K562 (cell line): ENCODE results near the gene MAD1L1. TPM values are rescaled to one million over a fixed set of nuclear protein-coding genes. Genes with fewer than 3 reads are reported as not detected.

ENCODE experiments used
- ATAC-seq: fragments of 200-7000 bp; cut with Tn5 transposase; 3 replicates; pipeline ENCODE4 v1.9.1; 2020; ENCODE audit warnings: moderate library complexity
- BruUV-seq: library from RNA; stranded (reverse); fragments of 400-500 nt; replicated peaks from 2 replicates; lab custom pipeline; 2021; lab: Mats Ljungman, UMichigan
- CTCF ChIA-PET: fragments of 300-600 bp; formaldehyde crosslinking; extraction: SDS; loops from one replicate; lab custom pipeline; 2021; ENCODE audit warnings: low intra/inter-chr PET ratio; lab: Yijun Ruan, JAX
- POLR2A ChIA-PET: fragments of 300-600, 350-650 bp; sonication (Branson Sonifier 250); formaldehyde crosslinking; extraction: SDS; loops from one replicate; lab custom pipeline; 2021; ENCODE audit warnings: antibody characterized with exemption, inconsistent platforms; lab: Yijun Ruan, JAX
- DNase-seq, 4 experiments: peaks; one replicate each; pipeline versions ENCODE4 v3.0.0 to v3.0.0-alpha.2; 2011 to 2018; ENCODE audit warnings: low spot score in 3 of 4, mixed read lengths in 3 of 4; ENCODE audit errors: extremely low read depth in 1 of 4
- FAIRE-seq: peaks from 2 replicates; lab custom pipeline; 2011; peaks lifted over from hg19 to GRCh38; lab: Jason Lieb, UNC
- H2AFZ ChIP-seq: 2 replicates; pipeline ENCODE4 v1.6.0; 2011; ENCODE audit warnings: low read depth, low read length, control low read depth, inconsistent platforms
- H3K27ac ChIP-seq: fragments of 200-600 bp; 3 replicates; pipeline ENCODE4 v1.8.0; 2011; ENCODE audit warnings: low read depth, mild to moderate bottlenecking, control low read depth, inconsistent platforms, low read length, moderate library complexity, mixed read lengths; ENCODE audit errors: extremely low read depth
- H3K27me3 ChIP-seq, 2 experiments: fragments of 300-600 bp in 1 of 2; 2 replicates in 1 of 2; 3 replicates in 1 of 2; pipeline versions ENCODE4 v1.6.0 to v1.8.0; 2011; ENCODE audit warnings: inconsistent platforms in 2 of 2, low read length in 2 of 2, mild to moderate bottlenecking in 1 of 2, mixed read lengths in 1 of 2, moderate library complexity in 1 of 2; ENCODE audit not compliant: control insufficient read depth in 2 of 2, insufficient read depth in 2 of 2
- H3K36me3 ChIP-seq: fragments of 300-600 bp; 3 replicates; pipeline ENCODE4 v1.8.0; 2011; ENCODE audit warnings: mild to moderate bottlenecking, low read length, inconsistent platforms; ENCODE audit not compliant: control insufficient read depth, insufficient read depth
- H3K4me1 ChIP-seq, 2 experiments: fragments of 200-600 bp in 1 of 2; replicated peaks in 1 of 2; 2 replicates in 1 of 2; 3 replicates in 1 of 2; pipeline versions ENCODE4 v1.5.1 to v1.8.0; 2011; ENCODE audit warnings: inconsistent platforms in 2 of 2, low read length in 2 of 2, mild to moderate bottlenecking in 1 of 2, mixed read lengths in 1 of 2, moderate library complexity in 1 of 2; ENCODE audit not compliant: control insufficient read depth in 2 of 2, insufficient read depth in 2 of 2
- H3K4me2 ChIP-seq: 2 replicates; pipeline ENCODE4 v1.6.1; 2011; ENCODE audit warnings: low read length, control low read depth, inconsistent platforms, mixed read lengths; ENCODE audit not compliant: insufficient read depth
- H3K4me3 ChIP-seq: fragments of 200-600 bp; sonication (generic), shearing (Covaris generic); 2 replicates; pipeline ENCODE4 v1.5.1; 2016; ENCODE audit warnings: control low read depth, inconsistent platforms
- H3K79me2 ChIP-seq: fragments of 200-600 bp; 3 replicates; pipeline ENCODE4 v1.8.0; 2011; ENCODE audit warnings: low read length, inconsistent platforms; ENCODE audit not compliant: control insufficient read depth, insufficient read depth
- H3K9ac ChIP-seq, 2 experiments: 2 replicates each; pipeline versions ENCODE4 v1.6.0 to v1.6.1; 2011; ENCODE audit warnings: low read depth in 2 of 2, low read length in 2 of 2, control low read depth in 1 of 2, inconsistent platforms in 1 of 2, mild to moderate bottlenecking in 1 of 2, mixed read lengths in 1 of 2; ENCODE audit not compliant: insufficient read depth in 1 of 2
- H3K9me1 ChIP-seq: one replicate; pipeline ENCODE4 v1.6.0; 2011; ENCODE audit warnings: inconsistent platforms, mild to moderate bottlenecking, low read length, moderate library complexity; ENCODE audit not compliant: control insufficient read depth, insufficient read depth
- H3K9me3 ChIP-seq: replicated peaks from 2 replicates; pipeline ENCODE4 v1.5.1; 2011; ENCODE audit warnings: low read depth, low read length, inconsistent platforms; ENCODE audit not compliant: control insufficient read depth, insufficient read depth
- H4K20me1 ChIP-seq: replicated peaks from 2 replicates; pipeline ENCODE4 v1.6.1; 2011; ENCODE audit warnings: low read length, inconsistent platforms, mixed read lengths; ENCODE audit not compliant: control insufficient read depth, insufficient read depth
- HSF4 ChIP-seq: fragments of 250-450 bp; sonication (Bioruptor Pico); IDR thresholded peaks from 2 replicates; pipeline ENCODE4 v2.1.2; 2022; ENCODE audit warnings: mild to moderate bottlenecking, moderate library complexity, borderline replicate concordance
- KAT8 ChIP-seq: fragments of 450-650 bp; IDR thresholded peaks from 2 replicates; pipeline ENCODE4 v1.6.1; 2016; ENCODE audit warnings: low read depth, mild to moderate bottlenecking
- MXI1 ChIP-seq: IDR thresholded peaks from 2 replicates; pipeline ENCODE4 v1.6.1; 2011; ENCODE audit warnings: low read depth, mild to moderate bottlenecking, improper control_type of control experiment, low read length
- MYC ChIP-seq, 2 experiments: fragments of 250-450 bp in 1 of 2; sonication (Bioruptor Pico) in 1 of 2; IDR thresholded peaks; 2 replicates each; pipeline versions ENCODE4 v1.5.1 to v1.6.1; 2012 to 2021; ENCODE audit warnings: low read depth in 2 of 2, borderline replicate concordance in 1 of 2, improper control_type of control experiment in 1 of 2, low read length in 1 of 2, mild to moderate bottlenecking in 1 of 2, moderate library complexity in 1 of 2
- PCBP1 ChIP-seq: fragments of 200-400 bp; formaldehyde crosslinking; IDR thresholded peaks from 2 replicates; pipeline ENCODE4 v1.6.1; 2018; ENCODE audit warnings: mild to moderate bottlenecking, low read depth, low read length; ENCODE audit not compliant: poor library complexity, severe bottlenecking
- PRMT5 ChIP-seq: sonication (generic); formaldehyde crosslinking; IDR thresholded peaks from 2 replicates; pipeline ENCODE4 v1.5.0; 2020; ENCODE audit warnings: missing genetic modification reagents
- SP1 ChIP-seq: sonication (generic); formaldehyde crosslinking; IDR thresholded peaks from 2 replicates; pipeline ENCODE4 v1.8.1; 2022; ENCODE audit warnings: mild to moderate bottlenecking, missing genetic modification reagents
- SRSF7 ChIP-seq: fragments of 200-400 bp; formaldehyde crosslinking; optimal IDR thresholded peaks from 2 replicates; pipeline ENCODE3; 2017; ENCODE audit warnings: mild to moderate bottlenecking, low read depth, low read length
- TCFL5 ChIP-seq: fragments of 250-450 bp; sonication (Bioruptor Pico); conservative IDR thresholded peaks from 2 replicates; pipeline ENCODE4 v1.6.1; 2021; ENCODE audit warnings: mild to moderate bottlenecking, moderate library complexity, matching md5 sums
- TFAM ChIP-seq: fragments of 250-450 bp; sonication (Bioruptor Pico); conservative IDR thresholded peaks from 2 replicates; pipeline ENCODE4 v1.5.0; 2021; ENCODE audit warnings: mild to moderate bottlenecking, moderate library complexity
- TRIM25 ChIP-seq: fragments of 450-650 bp; IDR thresholded peaks from 2 replicates; pipeline ENCODE4 v1.7.0; 2016; ENCODE audit warnings: borderline replicate concordance
- XRCC3 ChIP-seq: fragments of 450-650 bp; IDR thresholded peaks from 2 replicates; pipeline ENCODE4 v1.6.1; 2017; ENCODE audit warnings: mild to moderate bottlenecking, moderate library complexity
- ZNF316 ChIP-seq: fragments of 450-650 bp; IDR thresholded peaks from 2 replicates; pipeline ENCODE4 v1.6.1; 2016
- WGBS: fragments of 100-300 bp; shearing (Covaris generic); methylation state at CpG from one replicate; pipeline ENCODE4 v1.1.6; 2016; ENCODE audit warnings: low coverage, mixed read lengths; ENCODE audit not compliant: insufficient coverage; ENCODE audit errors: missing lambda C conversion rate; 5-methylcytosine and 5-hydroxymethylcytosine counted together
- in situ Hi-C: fragments of 300-500 bp; cut with MboI; formaldehyde crosslinking; loops from 4 replicates; pipeline ENCODE4 v1.15.0; 2018; ENCODE audit warnings: inconsistent platforms, mixed read lengths
- intact Hi-C: fragments of 100-400 bp; cut with micrococcal nuclease; formaldehyde crosslinking; loops from 2 replicates; pipeline ENCODE4 v1.14.2; 2022
- polyA plus RNA-seq, 8 experiments: library from polyadenylated mRNA; depleted of rRNA in 4 of 8; stranded (reverse) in 5 of 8; unstranded in 3 of 8; fragments of >200 nt; fragmentation: Nextera tagmentation in 2 of 8; fragmentation: Illumina TruSeq in 1 of 8; extraction: Ambion mirVana in 2 of 8; extraction: Trizol in 1 of 8; gene quantifications; 2 replicates each; pipeline versions ENCODE4 v1.2.1 to v1.2.3, GENCODE V29; 2011 to 2014; ENCODE audit warnings: inconsistent platforms in 1 of 8, missing spikeins in 1 of 8
- total RNA-seq, 7 experiments: library from RNA; depleted of rRNA in 6 of 7; stranded (reverse); fragments of >200 nt in 6 of 7; fragmentation: Illumina TruSeq in 2 of 7; extraction: Trizol in 2 of 7; gene quantifications; 2 replicates each; pipeline versions ENCODE4 v1.2.1 to v1.2.3, GENCODE V29; 2011 to 2021; ENCODE audit warnings: low replicate concordance in 1 of 7

MAD1L1 gene
- total and polyA plus RNA-seq, 9 of the 15 experiments (the other 6 are each of a cell fraction or from before 2014, with no cell fraction given): 1.7 to 89.7 (median 18.0) TPM

GRCh38 chr7:1986366-1987083 is 246.2 kb downstream of the MAD1L1 start:
- CTCF ChIA-PET: no interaction called here

GRCh38 chr7:1985936-1986335 is 246.8 kb downstream of the MAD1L1 start:
- Histone ChIP-seq H2AFZ (no peak overlapping the region), H3K4me2 (no peak overlapping the region), H3K9me1 (peaks cover 3% of the 10 kb centered on the region), H3K36me3 (peaks cover 3% of the 10 kb centered on the region; the same call in 1 of the 3 replicates), H3K9ac (no peak overlapping the region; a peak in 1 of 4 replicates), H3K4me1 (peaks cover 0 to 47% of the 10 kb centered on the region in 2 experiments; a peak in 2 of 5 replicates), H3K27me3 (no peaks in the 10 kb centered on the region), H3K9me3 (no peaks in the 10 kb centered on the region), H4K20me1 (no peaks in the 10 kb centered on the region), H3K4me3 (no peak overlapping the region), H3K27ac (no peak overlapping the region), H3K79me2 (no peaks in the 10 kb centered on the region)
- ATAC-seq (no peak), FAIRE-seq (no peak), DNase-seq (no peak)
- in situ Hi-C loops (no loop called here), intact Hi-C loops (no loop called here)
- BruUV-seq: no TSS peak
- 91% methylated on average over 9 of the region's 9 CpGs for WGBS
- CTCF ChIA-PET: no interaction called here
- POLR2A ChIA-PET: no interaction called here
- TF ChIP-seq MXI1 (no peak), PCBP1 (no peak), SRSF7 (no peak), PRMT5 (CRISPR knock-in tag) (no peak), XRCC3 (no peak), SP1 (CRISPR knock-in tag) (no peak), TRIM25 (no peak), KAT8 (no peak), HSF4 (no peak), TFAM (no peak), ZNF316 (no peak), MYC (IDR thresholded peaks at IDR 0.05; ENCODE audit: low read depth, low read length) (no peak), MYC (CRISPR knock-in tag; IDR thresholded peaks at IDR 0.05; ENCODE audit: borderline replicate concordance, low read depth) (no peak)

More at GRCh38 chr7:1986366-1987083, 246.2 kb downstream of the MAD1L1 start:
- no peak for ATAC-seq
- no peaks in the 10 kb centered on the region for H3K27me3 ChIP-seq
- BruUV-seq: no TSS peak
- WGBS: 88% methylated on average over 16 of the region's 31 CpGs
- no peaks in the 10 kb centered on the region for H3K9me3 ChIP-seq
- no peaks in the 10 kb centered on the region for H4K20me1 ChIP-seq
- no peak overlapping the region for H2AFZ ChIP-seq
- POLR2A ChIA-PET: no interaction called here
- in situ Hi-C loops (no loop called here), intact Hi-C loops (no loop called here)
- peaks cover 3% of the 10 kb centered on the region; the same call in 1 of the 3 replicates for H3K36me3 ChIP-seq
- no peak overlapping the region for H3K4me2 ChIP-seq
- peaks cover 0 to 41% of the 10 kb centered on the region in 2 experiments; a peak in 2 of 5 replicates for H3K4me1 ChIP-seq
- peaks cover 3% of the 10 kb centered on the region for H3K9me1 ChIP-seq
- no peak for TF ChIP-seq TCFL5 (CRISPR knock-in tag)
- H3K9ac ChIP-seq: peak overlapping the region in 1 of 2 experiments; percentile 45; a peak in 1 of 4 replicates
- no peak for FAIRE-seq
- H3K4me3 ChIP-seq: no peak overlapping the region
- no peaks in the 10 kb centered on the region for H3K79me2 ChIP-seq
- H3K27ac ChIP-seq: no peak overlapping the region
- DNase-seq: no peak
